ENCODE results near the gene RRAD.

The RRAD gene

GRCh38 chr16:66914541-66914940 lies 10.8 kb downstream of the RRAD start:
- no peak for DNase-seq

- DNase-seq, result no peak
These were observed 11.6 kb downstream of the RRAD start for GRCh38 chr16:66913711-66914110.

- no peak for DNase-seq
These were observed 12.3 kb downstream of the RRAD start for GRCh38 chr16:66913081-66913480.

- DNase-seq, result no peak
These were observed 13.5 kb downstream of the RRAD start for GRCh38 chr16:66911801-66912200.

GRCh38 chr16:66911112-66911511 lies 14.2 kb downstream of the RRAD start:
- no peak for DNase-seq

GRCh38 chr16:66910175-66910940 lies 15.0 kb downstream of the RRAD start:
- no peak for DNase-seq

- no peak for DNase-seq
These were observed 16.4 kb downstream of the RRAD start for GRCh38 chr16:66908762-66909559.

GRCh38 chr16:66908116-66908515 lies 17.2 kb downstream of the RRAD start:
- no peak for DNase-seq

GRCh38 chr16:66906916-66907836 lies 18.2 kb downstream of the RRAD start:
- DNase-seq, result no peak

GRCh38 chr16:66905633-66906539 lies 19.4 kb downstream of the RRAD start:
- peak; percentile 40 for DNase-seq

- DNase-seq, result no peak
These were observed 20.3 kb downstream of the RRAD start for GRCh38 chr16:66904846-66905632.

GRCh38 chr16:66904428-66904845 lies 20.9 kb downstream of the RRAD start:
- no peak for DNase-seq

GRCh38 chr16:66903544-66904427 lies 21.5 kb downstream of the RRAD start:
- DNase-seq, result no peak

- no peak for DNase-seq
These were observed 22.4 kb downstream of the RRAD start for GRCh38 chr16:66902648-66903543.

- DNase-seq, result no peak
These were observed 23.7 kb downstream of the RRAD start for GRCh38 chr16:66901626-66902025.

- no peak for DNase-seq
These were observed 24.5 kb downstream of the RRAD start for GRCh38 chr16:66900721-66901441.

- no peak for DNase-seq
These were observed 25.2 kb downstream of the RRAD start for GRCh38 chr16:66899945-66900710.
